OCI-LY3 (cell line): Measurements from ENCODE around the gene LSM14B.

Experiments
- EZH2phosphoT487 ChIP-seq: fragments of 200-600 bp; shearing (Covaris generic); IDR thresholded peaks from 2 replicates; pipeline ENCODE4 v1.6.1; 2018; ENCODE audit warnings: antibody characterized with exemption, mixed run types, low read depth
- TF ChIP-seq, protein P1 (sequence below): fragments of 200-600, 300-600 bp; sonication (generic); IDR thresholded peaks from 2 replicates; pipeline ENCODE4 v1.5.1; 2014; ENCODE audit warnings: antibody characterized with exemption, low read length, low read depth

DNA sequence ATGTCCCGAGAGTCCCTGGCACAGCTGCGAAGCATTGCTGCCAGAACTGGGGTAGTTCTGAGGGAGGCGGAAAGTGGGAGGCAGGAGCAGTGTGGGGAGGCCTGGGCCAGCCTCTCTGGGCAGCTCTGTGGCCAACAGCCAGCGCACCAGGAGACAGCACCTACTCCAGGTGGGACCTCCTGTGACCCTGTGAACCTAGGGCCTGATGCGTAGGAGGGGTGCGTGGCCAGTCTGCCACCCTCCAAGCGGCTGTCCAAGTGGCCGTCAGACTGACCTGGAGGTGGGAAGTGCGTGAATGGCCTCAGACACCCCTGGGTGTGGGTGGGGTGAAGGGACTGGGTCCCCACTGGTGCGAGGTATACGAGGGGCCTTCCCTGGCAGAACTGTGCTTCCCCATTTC is 36.8 kb downstream of the LSM14B start:
- TF ChIP-seq, protein P1, sequence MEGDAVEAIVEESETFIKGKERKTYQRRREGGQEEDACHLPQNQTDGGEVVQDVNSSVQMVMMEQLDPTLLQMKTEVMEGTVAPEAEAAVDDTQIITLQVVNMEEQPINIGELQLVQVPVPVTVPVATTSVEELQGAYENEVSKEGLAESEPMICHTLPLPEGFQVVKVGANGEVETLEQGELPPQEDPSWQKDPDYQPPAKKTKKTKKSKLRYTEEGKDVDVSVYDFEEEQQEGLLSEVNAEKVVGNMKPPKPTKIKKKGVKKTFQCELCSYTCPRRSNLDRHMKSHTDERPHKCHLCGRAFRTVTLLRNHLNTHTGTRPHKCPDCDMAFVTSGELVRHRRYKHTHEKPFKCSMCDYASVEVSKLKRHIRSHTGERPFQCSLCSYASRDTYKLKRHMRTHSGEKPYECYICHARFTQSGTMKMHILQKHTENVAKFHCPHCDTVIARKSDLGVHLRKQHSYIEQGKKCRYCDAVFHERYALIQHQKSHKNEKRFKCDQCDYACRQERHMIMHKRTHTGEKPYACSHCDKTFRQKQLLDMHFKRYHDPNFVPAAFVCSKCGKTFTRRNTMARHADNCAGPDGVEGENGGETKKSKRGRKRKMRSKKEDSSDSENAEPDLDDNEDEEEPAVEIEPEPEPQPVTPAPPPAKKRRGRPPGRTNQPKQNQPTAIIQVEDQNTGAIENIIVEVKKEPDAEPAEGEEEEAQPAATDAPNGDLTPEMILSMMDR, result no peak
- TF ChIP-seq EZH2phosphoT487, result no peak
